HCT116 (cell line): ENCODE data around the gene IQGAP3.

Experiments used
- CEBPB ChIP-seq: IDR thresholded peaks from 2 replicates; pipeline ENCODE4 v1.6.1; 2012; ENCODE audit warnings: low read depth
- EGR1 ChIP-seq: IDR thresholded peaks from 2 replicates; pipeline ENCODE4 v1.6.1; 2012; ENCODE audit warnings: low read depth
- ELF1 ChIP-seq: IDR thresholded peaks from 2 replicates; pipeline ENCODE4 v1.6.1; 2012; ENCODE audit warnings: low read depth, borderline replicate concordance
- EZH2 ChIP-seq: fragments of 200-600 bp; sonication (generic); IDR thresholded peaks from 2 replicates; pipeline ENCODE4 v1.6.1; 2017; ENCODE audit warnings: antibody characterized with exemption, mixed run types
- POLR2A ChIP-seq: IDR thresholded peaks from 2 replicates; pipeline ENCODE4 v1.7.0; 2011; ENCODE audit warnings: borderline replicate concordance; ENCODE audit not compliant: insufficient read depth, insufficient read length; ENCODE audit errors: extremely low read depth
- POLR2AphosphoS5 ChIP-seq: IDR thresholded peaks from 2 replicates; pipeline ENCODE4 v1.6.1; 2011; ENCODE audit warnings: mild to moderate bottlenecking, low read depth, low read length, moderate library complexity
- REST ChIP-seq: IDR thresholded peaks from 2 replicates; pipeline ENCODE4 v1.6.1; 2012; ENCODE audit warnings: low read depth
- SP1 ChIP-seq: IDR thresholded peaks from 2 replicates; pipeline ENCODE4 v1.6.1; 2012; ENCODE audit warnings: low read depth
- TF ChIP-seq, protein P1 (sequence below), 3 experiments: fragments of 200-600 bp in 1 of 3; sonication (generic) in 1 of 3; IDR thresholded peaks in 2 of 3; conservative IDR thresholded peaks in 1 of 3; 2 replicates each; pipeline ENCODE4 v1.5.1; 2012 to 2017; ENCODE audit warnings: low read depth in 2 of 3, low read length in 2 of 3, antibody characterized with exemption in 1 of 3, borderline replicate concordance in 1 of 3, control low read depth in 1 of 3, mild to moderate bottlenecking in 1 of 3, mixed read lengths in 1 of 3, mixed run types in 1 of 3, moderate library complexity in 1 of 3; ENCODE audit not compliant: insufficient read depth in 1 of 3

DNA sequence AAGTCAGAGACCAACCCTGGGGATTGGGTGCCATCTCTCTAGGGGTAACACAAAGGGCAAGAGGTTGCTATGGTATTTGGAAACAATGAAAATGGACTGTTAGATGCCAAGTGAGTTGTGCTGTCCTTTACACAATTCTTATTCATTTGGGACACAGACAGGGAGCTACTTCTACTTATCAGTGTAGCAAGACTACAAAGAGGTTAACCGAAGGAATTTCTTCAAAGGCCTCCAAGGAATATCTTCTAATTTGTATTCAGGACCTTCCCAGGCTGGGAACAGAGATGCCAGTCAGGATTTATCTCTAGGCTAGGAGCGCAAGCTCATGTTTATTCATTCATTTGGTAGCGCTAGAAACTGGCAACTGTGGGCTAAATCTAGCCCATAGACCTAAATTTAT, 21.8 kb upstream of the IQGAP3 start:
- TF ChIP-seq POLR2A (no peak), CEBPB (no peak), EZH2 (no peak), SP1 (no peak), REST (no peak), ELF1 (no peak), EGR1 (no peak), POLR2AphosphoS5 (no peak; the same call in 1 of the 2 replicates)
- TF ChIP-seq, protein P1, sequence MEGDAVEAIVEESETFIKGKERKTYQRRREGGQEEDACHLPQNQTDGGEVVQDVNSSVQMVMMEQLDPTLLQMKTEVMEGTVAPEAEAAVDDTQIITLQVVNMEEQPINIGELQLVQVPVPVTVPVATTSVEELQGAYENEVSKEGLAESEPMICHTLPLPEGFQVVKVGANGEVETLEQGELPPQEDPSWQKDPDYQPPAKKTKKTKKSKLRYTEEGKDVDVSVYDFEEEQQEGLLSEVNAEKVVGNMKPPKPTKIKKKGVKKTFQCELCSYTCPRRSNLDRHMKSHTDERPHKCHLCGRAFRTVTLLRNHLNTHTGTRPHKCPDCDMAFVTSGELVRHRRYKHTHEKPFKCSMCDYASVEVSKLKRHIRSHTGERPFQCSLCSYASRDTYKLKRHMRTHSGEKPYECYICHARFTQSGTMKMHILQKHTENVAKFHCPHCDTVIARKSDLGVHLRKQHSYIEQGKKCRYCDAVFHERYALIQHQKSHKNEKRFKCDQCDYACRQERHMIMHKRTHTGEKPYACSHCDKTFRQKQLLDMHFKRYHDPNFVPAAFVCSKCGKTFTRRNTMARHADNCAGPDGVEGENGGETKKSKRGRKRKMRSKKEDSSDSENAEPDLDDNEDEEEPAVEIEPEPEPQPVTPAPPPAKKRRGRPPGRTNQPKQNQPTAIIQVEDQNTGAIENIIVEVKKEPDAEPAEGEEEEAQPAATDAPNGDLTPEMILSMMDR (IDR thresholded peaks at IDR 0.05 in 2 of 3, conservative IDR thresholded peaks at IDR 0.05 in 1 of 3; ENCODE audit: borderline replicate concordance in 1 of 3, insufficient read depth in 1 of 3, low read depth in 2 of 3, low read length in 2 of 3), result no peak
